Measurements from ENCODE around the gene AIG1. TPM values are rescaled to one million over a fixed set of nuclear protein-coding genes. Genes with fewer than 3 reads are reported as not detected.

Gene AIG1
- polyA plus RNA-seq, 1 experiment: 65.1 TPM

GRCh38 chr6:143151381-143151780 is 90.7 kb downstream of the AIG1 start:
- TF ChIP-seq CTCF (IDR thresholded peaks at IDR 0.05; ENCODE audit: low read depth, low read length): no peak
- ChIA-PET POLR2A (no interaction called here), CTCF (no interaction called here)

GRCh38 chr6:143155681-143156080 is 95.0 kb downstream of the AIG1 start:
- no peak for TF ChIP-seq CTCF (IDR thresholded peaks at IDR 0.05; ENCODE audit: low read depth, low read length)
- no peak for DNase-seq (ENCODE audit: low read depth, low spot score)

More at GRCh38 chr6:143151381-143151780, 90.7 kb downstream of the AIG1 start:
- H3K4me3 ChIP-seq (ENCODE audit: low read depth, low read length): no peak overlapping the region
- DNase-seq (ENCODE audit: low read depth, low spot score): no peak
- no peak overlapping the region for H3K27ac ChIP-seq (ENCODE audit: low read depth, low read length)
- H3K27me3 ChIP-seq (ENCODE audit: control insufficient read depth, insufficient read depth, low read length): no peaks in the 10 kb centered on the region
- no peaks in the 10 kb centered on the region for H3K9me3 ChIP-seq (ENCODE audit: control insufficient read depth, insufficient read depth, low read length)

GRCh38 chr6:143157131-143157530 is 96.4 kb downstream of the AIG1 start:
- no peak overlapping the region for H3K27ac ChIP-seq (ENCODE audit: low read depth, low read length)
- DNase-seq (ENCODE audit: low read depth, low spot score): no peak
- no peak overlapping the region for H3K4me3 ChIP-seq (ENCODE audit: low read depth, low read length)
- H3K27me3 ChIP-seq (ENCODE audit: control insufficient read depth, insufficient read depth, low read length): no peaks in the 10 kb centered on the region
- ChIA-PET POLR2A (no interaction called here), CTCF (no interaction called here)
- TF ChIP-seq CTCF (IDR thresholded peaks at IDR 0.05; ENCODE audit: low read depth, low read length): no peak
- no peaks in the 10 kb centered on the region for H3K9me3 ChIP-seq (ENCODE audit: control insufficient read depth, insufficient read depth, low read length)

More at GRCh38 chr6:143155681-143156080, 95.0 kb downstream of the AIG1 start:
- Histone ChIP-seq H3K4me3 (ENCODE audit: low read depth, low read length) (no peak overlapping the region), H3K9me3 (ENCODE audit: control insufficient read depth, insufficient read depth, low read length) (no peaks in the 10 kb centered on the region), H3K27me3 (ENCODE audit: control insufficient read depth, insufficient read depth, low read length) (no peaks in the 10 kb centered on the region), H3K27ac (ENCODE audit: low read depth, low read length) (no peak overlapping the region)
- ChIA-PET CTCF (no interaction called here), POLR2A (no interaction called here)

- Histone ChIP-seq H3K9me3 (ENCODE audit: control insufficient read depth, insufficient read depth, low read length) (no peaks in the 10 kb centered on the region), H3K27me3 (ENCODE audit: control insufficient read depth, insufficient read depth, low read length) (no peaks in the 10 kb centered on the region), H3K27ac (ENCODE audit: low read depth, low read length) (no peak overlapping the region), H3K4me3 (ENCODE audit: low read depth, low read length) (no peak overlapping the region)
- no peak for DNase-seq (ENCODE audit: low read depth, low spot score)
- no peak for TF ChIP-seq CTCF (IDR thresholded peaks at IDR 0.05; ENCODE audit: low read depth, low read length)
- ChIA-PET POLR2A (no interaction called here), CTCF (no interaction called here)
Measured at GRCh38 chr6:143158113-143158581, 97.5 kb downstream of the AIG1 start.

- CTCF ChIA-PET: no interaction called here
- H3K27me3 ChIP-seq (ENCODE audit: control insufficient read depth, insufficient read depth, low read length): no peaks in the 10 kb centered on the region
- no peak for DNase-seq (ENCODE audit: low read depth, low spot score)
- H3K9me3 ChIP-seq (ENCODE audit: control insufficient read depth, insufficient read depth, low read length): no peaks in the 10 kb centered on the region
- no peak overlapping the region for H3K27ac ChIP-seq (ENCODE audit: low read depth, low read length)
- H3K4me3 ChIP-seq (ENCODE audit: low read depth, low read length): no peak overlapping the region
- TF ChIP-seq CTCF (IDR thresholded peaks at IDR 0.05; ENCODE audit: low read depth, low read length): no peak
- POLR2A ChIA-PET: no interaction called here
Measured at GRCh38 chr6:143159001-143159400, 98.3 kb downstream of the AIG1 start.

Data from AG04450 (cell line).